Stomach (tissue), 9 donors: Measurements from ENCODE around the gene PPP1R15A. TPM values are rescaled to one million over a fixed set of nuclear protein-coding genes. Genes with fewer than 3 reads are reported as not detected.
"Not testable (repeated sequence)": the region's sequence is repeated elsewhere in the genome, so short reads cannot be mapped to it uniquely, and the experiment has no call there.

Experiments used
- DNase-seq, 2 donors: peaks; one replicate each; pipeline versions ENCODE4 v3.0.0 to v3.0.0-alpha.2; 2013 to 2019
- H3K27ac ChIP-seq, 5 donors: fragments of 200-600 bp in 4 of 5; sonication (generic) in 4 of 5; one replicate each; pipeline ENCODE4 v1.5.1; 2013 to 2019; ENCODE audit warnings: mild to moderate bottlenecking in 1 of 5, moderate library complexity in 1 of 5
- H3K27me3 ChIP-seq, 3 donors: fragments of 200-600 bp; sonication (generic); one replicate each; pipeline ENCODE4 v1.5.1; 2017 to 2019; ENCODE audit warnings: mixed run types in 1 of 3
- H3K36me3 ChIP-seq, 4 donors: fragments of 200-600 bp; sonication (generic); 1 replicate in 3 of 4; 2 replicates in 1 of 4; pipeline ENCODE4 v1.5.1; 2016 to 2019
- H3K4me1 ChIP-seq, 4 donors: fragments of 200-600 bp; sonication (generic); one replicate each; pipeline ENCODE4 v1.5.1; 2016 to 2019
- H3K4me3 ChIP-seq, 4 donors: fragments of 200-600 bp; sonication (generic) in 3 of 4; one replicate each; pipeline ENCODE4 v1.5.1; 2016 to 2019; ENCODE audit warnings: mild to moderate bottlenecking in 1 of 4
- H3K9me3 ChIP-seq, 4 donors: fragments of 200-600 bp; sonication (generic); one replicate each; pipeline ENCODE4 v1.5.1; 2016 to 2019
- EP300 ChIP-seq: sonication (generic); formaldehyde crosslinking; IDR thresholded peaks from one replicate; pipeline ENCODE4 v1.6.1; 2017; ENCODE audit warnings: antibody characterized with exemption
- POLR2A ChIP-seq, 4 donors: fragments of 450-650 bp; IDR thresholded peaks; one replicate each; pipeline ENCODE4 v1.6.1; 2016; ENCODE audit warnings: antibody characterized with exemption in 4 of 4, control low read depth in 2 of 4, mild to moderate bottlenecking in 1 of 4, moderate library complexity in 1 of 4
- POLR2AphosphoS5 ChIP-seq, 3 donors: sonication (generic); formaldehyde crosslinking; IDR thresholded peaks; one replicate each; pipeline ENCODE4 v1.6.1; 2016; ENCODE audit warnings: antibody characterized with exemption in 3 of 3
- WGBS, 5 donors: extraction: QIAGEN DNeasy Blood & Tissue Kit in 3 of 5; methylation state at CpG; one replicate each; pipeline versions ENCODE4 v1.1.5 to v1.1.7; 2013 to 2018; 5-methylcytosine and 5-hydroxymethylcytosine counted together
- intact Hi-C: fragments of 100-400 bp; cut with DNase I; formaldehyde crosslinking; loops from one replicate; pipeline ENCODE4 v1.15.1; 2023; ENCODE audit warnings: low total_unique reads
- polyA plus RNA-seq, 3 donors: library from polyadenylated mRNA; stranded (reverse); fragments of 200-250 nt; gene quantifications; one replicate each; pipeline ENCODE4 v1.2.3, GENCODE V29; 2013
- total RNA-seq, 5 donors: library from RNA; depleted of rRNA; stranded (reverse); fragments of >200 nt; gene quantifications; one replicate each; pipeline versions ENCODE4 v1.1.0 to v1.2.3, GENCODE V29; 2014 to 2016
- TF ChIP-seq, protein P1 (sequence below), 7 experiments: fragments of 450-650 bp in 4 of 7; fragments of 200-600 bp in 3 of 7; sonication (generic) in 3 of 7; IDR thresholded peaks; one replicate each; pipeline ENCODE4 v1.5.1; 2016 to 2019; ENCODE audit warnings: antibody characterized with exemption in 7 of 7, control low read depth in 2 of 7, mild to moderate bottlenecking in 1 of 7
- donor health status: healthy with polysubstance abuse.
- donor health status: Bipolar disorder and iron deficiency.
- donor health status: healthy.

Gene PPP1R15A
- total and polyA plus RNA-seq, 8 donors, result 14.6 to 107 (median 36.1) TPM

GRCh38 chr19:48905664-48906063 lies 33.4 kb downstream of the PPP1R15A start:
- no peak for DNase-seq
- TF ChIP-seq POLR2A (IDR thresholded peaks at IDR 0.05) (no peak), POLR2AphosphoS5 (IDR thresholded peaks at IDR 0.05) (no peak), EP300 (no peak)
- TF ChIP-seq, protein P1, sequence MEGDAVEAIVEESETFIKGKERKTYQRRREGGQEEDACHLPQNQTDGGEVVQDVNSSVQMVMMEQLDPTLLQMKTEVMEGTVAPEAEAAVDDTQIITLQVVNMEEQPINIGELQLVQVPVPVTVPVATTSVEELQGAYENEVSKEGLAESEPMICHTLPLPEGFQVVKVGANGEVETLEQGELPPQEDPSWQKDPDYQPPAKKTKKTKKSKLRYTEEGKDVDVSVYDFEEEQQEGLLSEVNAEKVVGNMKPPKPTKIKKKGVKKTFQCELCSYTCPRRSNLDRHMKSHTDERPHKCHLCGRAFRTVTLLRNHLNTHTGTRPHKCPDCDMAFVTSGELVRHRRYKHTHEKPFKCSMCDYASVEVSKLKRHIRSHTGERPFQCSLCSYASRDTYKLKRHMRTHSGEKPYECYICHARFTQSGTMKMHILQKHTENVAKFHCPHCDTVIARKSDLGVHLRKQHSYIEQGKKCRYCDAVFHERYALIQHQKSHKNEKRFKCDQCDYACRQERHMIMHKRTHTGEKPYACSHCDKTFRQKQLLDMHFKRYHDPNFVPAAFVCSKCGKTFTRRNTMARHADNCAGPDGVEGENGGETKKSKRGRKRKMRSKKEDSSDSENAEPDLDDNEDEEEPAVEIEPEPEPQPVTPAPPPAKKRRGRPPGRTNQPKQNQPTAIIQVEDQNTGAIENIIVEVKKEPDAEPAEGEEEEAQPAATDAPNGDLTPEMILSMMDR (IDR thresholded peaks at IDR 0.05), result no peak
- WGBS, 5 donors, result 94 to 99% (median 95%) methylated on average over 8 to 14 of the region's 14 CpGs
- Histone ChIP-seq H3K27me3 (no peaks in the 10 kb centered on the region), H3K36me3 (peaks cover 43 to 78% (median 71%) of the 10 kb centered on the region in 4 donors), H3K4me1 (peaks cover 19 to 26% (median 25%) of the 10 kb centered on the region in 4 donors), H3K27ac (no peak overlapping the region), H3K4me3 (no peak overlapping the region), H3K9me3 (no peaks in the 10 kb centered on the region)
- intact Hi-C loops, result no loop called here

DNA sequence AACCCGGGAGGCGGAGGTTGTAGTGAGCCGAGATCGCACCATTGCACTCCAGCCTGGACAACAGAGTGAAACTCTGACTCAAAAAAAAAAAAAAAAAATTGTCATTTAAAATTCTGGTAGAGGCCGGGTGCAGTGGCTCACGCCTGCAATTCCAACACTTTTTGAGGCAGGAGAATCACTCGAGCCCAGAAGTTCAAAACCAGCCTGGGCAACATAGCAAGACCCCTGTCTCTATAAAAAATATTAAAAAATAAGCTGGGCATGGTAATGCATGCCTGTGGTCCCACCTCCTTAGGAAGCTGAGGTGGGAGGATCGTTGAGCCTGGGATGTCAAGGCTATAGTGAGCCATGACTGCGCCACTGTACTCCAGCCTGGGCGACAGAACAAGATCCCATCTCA lies 34.1 kb downstream of the PPP1R15A start:
- no peak overlapping the region for H3K4me3 ChIP-seq
- peaks cover 49 to 85% (median 77%) of the 10 kb centered on the region in 4 donors for H3K36me3 ChIP-seq
- intact Hi-C loops, result no loop called here
- peaks cover 15 to 19% (median 18%) of the 10 kb centered on the region in 4 donors for H3K4me1 ChIP-seq
- no peak for DNase-seq
- H3K27me3 ChIP-seq, result no peaks in the 10 kb centered on the region
- no peak overlapping the region for H3K27ac ChIP-seq
- no peaks in the 10 kb centered on the region for H3K9me3 ChIP-seq
- 97 to 98% (median 97%) methylated on average over 10 of the region's 10 CpGs for WGBS, 5 donors
- TF ChIP-seq, protein P1 (IDR thresholded peaks at IDR 0.05), result no peak
- no peak for TF ChIP-seq EP300
- no peak for TF ChIP-seq POLR2AphosphoS5 (IDR thresholded peaks at IDR 0.05)
- no peak for TF ChIP-seq POLR2A (IDR thresholded peaks at IDR 0.05)

DNA sequence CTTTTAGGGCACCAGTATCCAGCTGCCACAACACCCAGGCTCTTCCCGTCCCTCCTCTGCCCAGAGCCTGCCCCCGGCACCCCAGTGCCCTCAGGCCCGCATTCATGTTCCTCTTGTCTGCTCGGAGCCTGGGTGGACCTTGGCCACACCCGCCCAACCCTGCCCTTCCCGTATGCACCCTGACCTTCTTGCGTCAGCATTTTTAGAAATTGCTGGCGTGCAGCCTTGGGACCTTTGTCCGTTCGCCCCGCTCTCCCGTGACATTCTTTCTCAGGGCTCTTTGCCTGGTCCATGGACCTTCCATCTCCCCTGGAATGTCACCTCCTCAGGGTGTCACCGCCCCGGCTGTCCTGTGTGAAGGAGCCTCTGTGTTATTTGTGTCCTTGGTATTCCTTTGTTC lies 35.5 kb downstream of the PPP1R15A start:
- DNase-seq, result peak in 1 of 2 donors; percentile 43
- peaks cover 4 to 6% (median 5%) of the 10 kb centered on the region in 4 donors for H3K4me1 ChIP-seq
- WGBS, 5 donors, result 71 to 88% (median 80%) methylated on average over 13 to 14 of the region's 14 CpGs
- TF ChIP-seq POLR2AphosphoS5 (IDR thresholded peaks at IDR 0.05), result no peak
- TF ChIP-seq EP300, result no peak
- TF ChIP-seq, protein P1 (IDR thresholded peaks at IDR 0.05), result no peak
- TF ChIP-seq POLR2A (IDR thresholded peaks at IDR 0.05), result no peak
- H3K4me3 ChIP-seq, result no peak overlapping the region
- H3K9me3 ChIP-seq, result no peaks in the 10 kb centered on the region
- H3K27ac ChIP-seq, result peak overlapping the region in 2 of 5 donors; percentile 12 to 34
- intact Hi-C loops, result no loop called here
- H3K36me3 ChIP-seq, result peaks cover 54 to 89% (median 88%) of the 10 kb centered on the region in 4 donors
- no peaks in the 10 kb centered on the region for H3K27me3 ChIP-seq

DNA sequence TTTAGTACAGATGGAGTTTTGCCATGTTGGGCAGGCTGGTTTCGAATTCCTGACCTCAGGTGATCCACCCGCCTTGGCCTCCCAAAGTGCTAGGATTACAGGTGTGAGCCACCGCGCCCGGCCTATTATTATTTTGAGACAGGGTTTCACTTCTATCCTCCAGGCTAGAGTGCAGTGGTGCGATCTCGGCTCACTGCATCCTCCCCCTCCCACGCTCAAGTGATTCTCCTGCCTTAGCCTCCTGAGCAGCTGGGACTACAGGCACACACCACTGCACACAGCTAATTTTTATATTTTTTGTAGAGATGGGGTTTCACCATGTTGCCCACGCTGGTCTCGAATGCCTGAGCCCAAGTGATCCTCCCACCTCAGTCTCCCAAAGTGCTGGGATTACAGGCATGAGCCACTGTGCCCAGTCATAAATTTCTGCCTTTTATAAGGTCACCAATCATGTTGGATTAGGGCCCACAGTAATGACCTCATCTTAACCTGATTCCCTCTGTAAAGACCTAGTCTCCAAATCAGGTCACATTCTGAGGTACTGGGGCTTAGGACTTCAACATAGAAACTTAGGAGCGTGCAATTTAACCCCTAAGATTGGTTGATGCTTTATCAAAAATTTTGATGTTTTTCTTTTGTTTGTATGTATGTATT lies 37.3 kb downstream of the PPP1R15A start:
- Histone ChIP-seq H3K36me3 (peaks cover 69 to 100% (median 100%) of the 10 kb centered on the region in 4 donors), H3K27ac (peak overlapping the region in 1 of 5 donors; percentile 10)
- DNase-seq, H3K27me3 ChIP-seq, H3K4me3 ChIP-seq, H3K9me3 ChIP-seq, intact Hi-C loops, H3K4me1 ChIP-seq: not testable (repeated sequence)
- WGBS, 5 donors, result 95 to 99% (median 97%) methylated on average over 11 of the region's 11 CpGs

GRCh38 chr19:48910803-48911202 lies 38.6 kb downstream of the PPP1R15A start:
- TF ChIP-seq, protein P1 (IDR thresholded peaks at IDR 0.05), result no peak
- TF ChIP-seq EP300, result no peak
- no peak for TF ChIP-seq POLR2AphosphoS5 (IDR thresholded peaks at IDR 0.05)
- WGBS, 5 donors, result 91 to 100% (median 96%) methylated on average over 1 to 2 of the region's 2 CpGs
- H3K4me3 ChIP-seq, result no peak overlapping the region
- H3K4me1 ChIP-seq, result no peaks in the 10 kb centered on the region
- DNase-seq, result no peak
- intact Hi-C loops, result no loop called here
- H3K27me3 ChIP-seq, result no peaks in the 10 kb centered on the region
- H3K9me3 ChIP-seq, result no peaks in the 10 kb centered on the region
- H3K27ac ChIP-seq, result no peak overlapping the region
- H3K36me3 ChIP-seq, result peaks cover 66 to 100% (median 100%) of the 10 kb centered on the region in 4 donors
